HEK293 (cell line): ENCODE results near the gene SUFU.
A peak's percentile ranks its signal among the peaks of the same experiment; 100 is the strongest.

Experiments used
- CTCF ChIA-PET: fragments of 350-600 bp; formaldehyde crosslinking; extraction: SDS; loops from one replicate; lab custom pipeline; 2021; ENCODE audit warnings: antibody characterized with exemption; lab: Yijun Ruan, JAX
- POLR2A ChIA-PET: fragments of 300-600 bp; formaldehyde crosslinking; extraction: SDS; loops from one replicate; lab custom pipeline; 2020; ENCODE audit warnings: antibody characterized with exemption, inconsistent platforms; lab: Yijun Ruan, JAX
- H3K27ac ChIP-seq: fragments of 200-500 bp; sonication (Bioruptor generic); 2 replicates; pipeline ENCODE4 v1.5.1; 2014; ENCODE audit warnings: low read depth, low read length, control low read depth, inconsistent platforms; ENCODE audit errors: extremely low read depth
- H3K36me3 ChIP-seq, 2 experiments: fragments of 200-500 bp in 1 of 2; sonication (Bioruptor generic) in 1 of 2; 1 replicate in 1 of 2; 2 replicates in 1 of 2; pipeline ENCODE4 v1.5.1; 2014 to 2017; ENCODE audit warnings: inconsistent platforms in 2 of 2, low read length in 2 of 2; ENCODE audit not compliant: control insufficient read depth in 2 of 2, insufficient read depth in 1 of 2
- H3K4me1 ChIP-seq: fragments of 200-500 bp; sonication (Bioruptor generic); 2 replicates; pipeline ENCODE4 v1.5.1; 2014; ENCODE audit warnings: mild to moderate bottlenecking, low read length, inconsistent platforms; ENCODE audit not compliant: control insufficient read depth, insufficient read depth
- H3K4me3 ChIP-seq: 2 replicates; pipeline ENCODE4 v1.5.1; 2011; ENCODE audit warnings: low read depth, mild to moderate bottlenecking, control low read depth, low read length, moderate library complexity
- H3K9me3 ChIP-seq: fragments of 200-500 bp; sonication (Bioruptor generic); 2 replicates; pipeline ENCODE4 v1.5.1; 2014; ENCODE audit warnings: low read depth, low read length, inconsistent platforms; ENCODE audit not compliant: control insufficient read depth, insufficient read depth
- BCL11B ChIP-seq: fragments of 450-650 bp; formaldehyde crosslinking; IDR thresholded peaks from 2 replicates; pipeline ENCODE4 v1.5.1; 2016; ENCODE audit warnings: low read depth, missing biosample characterization, missing genetic modification characterization
- KLF16 ChIP-seq: fragments of 450-650 bp; formaldehyde crosslinking; IDR thresholded peaks from 2 replicates; pipeline ENCODE4 v1.5.1; 2017; ENCODE audit warnings: missing biosample characterization, missing genetic modification characterization
- KLF8 ChIP-seq: fragments of 450-650 bp; formaldehyde crosslinking; IDR thresholded peaks from 2 replicates; pipeline ENCODE4 v1.5.1; 2016; ENCODE audit warnings: missing biosample characterization, missing genetic modification characterization
- REST ChIP-seq: fragments of 450-650 bp; formaldehyde crosslinking; IDR thresholded peaks from 2 replicates; pipeline ENCODE4 v1.5.1; 2016; ENCODE audit warnings: missing biosample characterization, missing genetic modification characterization
- SP2 ChIP-seq: fragments of 450-650 bp; formaldehyde crosslinking; IDR thresholded peaks from 2 replicates; pipeline ENCODE4 v1.5.1; 2016; ENCODE audit warnings: missing biosample characterization, missing genetic modification characterization
- SP7 ChIP-seq: fragments of 450-650 bp; formaldehyde crosslinking; IDR thresholded peaks from 2 replicates; pipeline ENCODE4 v1.5.1; 2016; ENCODE audit warnings: missing biosample characterization, missing genetic modification characterization
- ZBTB49 ChIP-seq: fragments of 450-650 bp; formaldehyde crosslinking; IDR thresholded peaks from 2 replicates; pipeline ENCODE4 v1.5.1; 2016; ENCODE audit warnings: missing biosample characterization, missing genetic modification characterization, low read depth
- ZFP69B ChIP-seq: fragments of 450-650 bp; formaldehyde crosslinking; IDR thresholded peaks from 2 replicates; pipeline ENCODE4 v1.5.1; 2016; ENCODE audit warnings: missing biosample characterization, missing genetic modification characterization
- ZNF221 ChIP-seq: fragments of 450-650 bp; formaldehyde crosslinking; IDR thresholded peaks from 2 replicates; pipeline ENCODE4 v1.5.1; 2017; ENCODE audit warnings: missing biosample characterization, missing genetic modification characterization, borderline replicate concordance
- ZNF280C ChIP-seq: fragments of 450-650 bp; formaldehyde crosslinking; IDR thresholded peaks from 2 replicates; pipeline ENCODE4 v1.5.1; 2016; ENCODE audit warnings: missing biosample characterization, missing genetic modification characterization
- ZNF335 ChIP-seq: fragments of 450-650 bp; formaldehyde crosslinking; conservative IDR thresholded peaks from 2 replicates; pipeline ENCODE4 v1.5.1; 2016; ENCODE audit warnings: missing biosample characterization, missing genetic modification characterization
- ZNF366 ChIP-seq: fragments of 450-650 bp; formaldehyde crosslinking; conservative IDR thresholded peaks from 2 replicates; pipeline ENCODE4 v1.5.1; 2016; ENCODE audit warnings: missing biosample characterization, missing genetic modification characterization
- ZNF391 ChIP-seq: fragments of 450-650 bp; formaldehyde crosslinking; IDR thresholded peaks from 2 replicates; pipeline ENCODE4 v1.5.1; 2016; ENCODE audit warnings: low read depth, missing biosample characterization, missing genetic modification characterization, borderline replicate concordance
- ZNF510 ChIP-seq: fragments of 450-650 bp; formaldehyde crosslinking; IDR thresholded peaks from 2 replicates; pipeline ENCODE4 v1.5.1; 2018; ENCODE audit warnings: mild to moderate bottlenecking, missing genetic modification characterization, missing biosample characterization; ENCODE audit not compliant: insufficient replicate concordance
- ZNF561 ChIP-seq: fragments of 450-650 bp; IDR thresholded peaks from 2 replicates; pipeline ENCODE4 v1.5.1; 2018; ENCODE audit warnings: missing biosample characterization, missing genetic modification characterization, borderline replicate concordance
- ZNF670 ChIP-seq: fragments of 450-650 bp; formaldehyde crosslinking; IDR thresholded peaks from 2 replicates; pipeline ENCODE4 v1.5.1; 2016; ENCODE audit warnings: missing biosample characterization, missing genetic modification characterization, low read depth
- ZNF692 ChIP-seq: fragments of 450-650 bp; formaldehyde crosslinking; IDR thresholded peaks from 2 replicates; pipeline ENCODE4 v1.5.1; 2016; ENCODE audit warnings: missing biosample characterization, missing genetic modification characterization
- ZXDB ChIP-seq: fragments of 450-650 bp; formaldehyde crosslinking; IDR thresholded peaks from 2 replicates; pipeline ENCODE4 v1.5.1; 2016; ENCODE audit warnings: missing biosample characterization, missing genetic modification characterization
- TF ChIP-seq, protein P1 (sequence below): fragments of 450-650 bp; formaldehyde crosslinking; IDR thresholded peaks from 2 replicates; pipeline ENCODE4 v1.5.1; 2016; ENCODE audit warnings: missing biosample characterization, missing genetic modification characterization

SUFU gene

DNA sequence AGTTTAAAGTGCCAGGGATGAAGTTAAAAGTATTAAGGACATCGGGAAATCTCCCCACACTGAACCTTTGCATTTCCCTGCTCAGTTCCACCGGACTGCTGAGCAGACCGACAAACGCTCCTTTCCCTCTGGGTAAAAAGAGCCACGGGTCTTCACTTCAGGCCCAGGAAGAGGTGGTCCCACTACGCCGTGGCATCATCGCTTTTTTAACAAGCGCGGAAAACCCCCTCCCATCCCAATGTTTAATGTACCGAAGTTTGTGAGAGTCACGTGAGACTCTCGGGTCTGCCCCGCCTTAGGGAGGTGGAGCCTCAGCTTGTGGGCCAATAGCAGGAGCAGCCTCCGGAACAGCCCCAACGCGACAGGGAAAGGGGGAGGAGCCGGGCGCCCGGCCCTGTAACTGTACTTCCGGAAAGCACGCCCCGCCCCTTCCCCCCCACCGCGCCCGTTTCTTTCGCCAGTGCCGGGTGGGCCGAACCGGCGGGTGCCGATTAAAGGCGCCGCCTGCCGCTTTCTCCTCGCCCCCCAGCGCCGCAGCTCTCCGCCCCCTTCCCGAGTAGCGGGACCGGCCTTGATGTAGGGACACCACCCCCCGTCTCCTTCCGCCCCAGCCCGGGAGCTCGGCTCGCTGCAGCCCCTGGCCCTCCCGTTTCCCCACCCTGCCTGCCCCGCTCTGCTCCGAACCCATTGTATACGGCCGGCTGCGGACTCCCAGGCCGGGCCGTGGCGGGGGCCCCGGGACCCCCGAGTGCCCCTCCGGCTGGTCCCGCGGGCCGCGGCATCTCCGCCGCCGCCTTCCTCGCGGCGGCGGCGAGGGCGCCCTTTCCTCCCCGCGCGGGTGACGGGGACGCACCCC is 138.3 kb downstream of the SUFU start (continued):
- TF ChIP-seq ZNF280C (tag by site-specific recombination) (no peak), ZXDB (tag by site-specific recombination) (peak; percentile 78), ZNF561 (tag by site-specific recombination) (peak; percentile 22; the same call in 1 of the 2 replicates)

GRCh38 chr10:102642736-102643335 is 139.1 kb downstream of the SUFU start:
- no peaks in the 10 kb centered on the region for H3K9me3 ChIP-seq
- POLR2A ChIA-PET = interaction anchor here (0.9 to 2.1 kb wide), 7 partner anchors 13 to 139 kb away, joined by 3 to 18 read pairs (median 6); partner anchors contain the start of genes ARL3, SFXN2 and SUFU
- CTCF ChIA-PET = interaction anchor here (0.6 to 0.7 kb wide), 2 partner anchors 24 to 77 kb away, joined by 3 to 4 read pairs; no protein-coding TSS in a partner anchor
- H3K27ac ChIP-seq = peak overlapping the region; percentile 86
- peak overlapping the region; percentile 69 for H3K4me3 ChIP-seq
- H3K36me3 ChIP-seq = peaks cover 0 to 8% of the 10 kb centered on the region in 2 experiments; a peak in 1 of 3 replicates
- H3K4me1 ChIP-seq = peaks cover 12% of the 10 kb centered on the region
- no peak for TF ChIP-seq ZNF670 (tag by site-specific recombination)
- no peak for TF ChIP-seq ZNF221 (tag by site-specific recombination)
- peak; percentile 37; the same call in 1 of the 2 replicates for TF ChIP-seq ZNF366 (tag by site-specific recombination)
- TF ChIP-seq SP7 = peak; percentile 13; the same call in 1 of the 2 replicates
- no peak for TF ChIP-seq REST (tag by site-specific recombination)
- TF ChIP-seq KLF16 = 0 out of 2 replicates have a peak, but pooled peaks have one; percentile 15
- TF ChIP-seq KLF8 (tag by site-specific recombination) = peak; percentile 55; the same call in 1 of the 2 replicates
- 0 out of 2 replicates have a peak, but pooled peaks have one; percentile 15 for TF ChIP-seq ZFP69B (tag by site-specific recombination)
- peak; percentile 68 for TF ChIP-seq SP2 (tag by site-specific recombination)
- 0 out of 2 replicates have a peak, but pooled peaks have one; percentile 41 for TF ChIP-seq ZNF692 (tag by site-specific recombination)
- TF ChIP-seq, protein P1, sequence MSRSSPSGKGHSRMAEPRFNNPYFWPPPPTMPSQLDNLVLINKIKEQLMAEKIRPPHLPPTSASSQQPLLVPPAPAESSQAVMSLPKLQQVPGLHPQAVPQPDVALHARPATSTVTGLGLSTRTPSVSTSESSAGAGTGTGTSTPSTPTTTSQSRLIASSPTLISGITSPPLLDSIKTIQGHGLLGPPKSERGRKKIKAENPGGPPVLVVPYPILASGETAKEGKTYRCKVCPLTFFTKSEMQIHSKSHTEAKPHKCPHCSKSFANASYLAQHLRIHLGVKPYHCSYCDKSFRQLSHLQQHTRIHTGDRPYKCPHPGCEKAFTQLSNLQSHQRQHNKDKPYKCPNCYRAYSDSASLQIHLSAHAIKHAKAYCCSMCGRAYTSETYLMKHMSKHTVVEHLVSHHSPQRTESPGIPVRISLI (tag by site-specific recombination) = peak; percentile 84; the same call in 1 of the 2 replicates
- peak; percentile 88; the same call in 1 of the 2 replicates for TF ChIP-seq ZNF335 (tag by site-specific recombination)
- 0 out of 2 replicates have a peak, but pooled peaks have one; percentile 35 for TF ChIP-seq BCL11B (tag by site-specific recombination)
- TF ChIP-seq ZBTB49 (tag by site-specific recombination) = no peak
- no peak for TF ChIP-seq ZNF510 (tag by site-specific recombination)
- TF ChIP-seq ZNF391 (tag by site-specific recombination) = 0 out of 2 replicates have a peak, but pooled peaks have one; percentile 24
